Adrenal gland (tissue), 5 donors: ENCODE results near the gene LIPK.

Experiments used
- CTCF ChIP-seq, 6 experiments: fragments of 450-650 bp in 4 of 6; fragments of 200-600 bp in 2 of 6; sonication (generic) in 1 of 6; IDR thresholded peaks; 1 replicate in 5 of 6; 2 replicates in 1 of 6; pipeline versions ENCODE4 v1.5.1 to v1.8.0; 2016 to 2021; ENCODE audit warnings: antibody characterized with exemption in 6 of 6, mild to moderate bottlenecking in 2 of 6, moderate library complexity in 1 of 6
- POLR2A ChIP-seq, 2 donors: fragments of 450-650 bp; IDR thresholded peaks; one replicate each; pipeline ENCODE4 v1.6.1; 2017; ENCODE audit warnings: antibody characterized with exemption in 2 of 2, mild to moderate bottlenecking in 2 of 2, moderate library complexity in 1 of 2
- donor health status: DM: no; HTN: no; CAD: no.

- TF ChIP-seq CTCF (IDR thresholded peaks at IDR 0.05) (peak; percentile 57 to 78 (median 68)), POLR2A (IDR thresholded peaks at IDR 0.05) (no peak)
These were observed 18.1 kb upstream of the LIPK start for GRCh38 chr10:88687853-88688467.
